Mesodermal cell (in vitro differentiated cells): ENCODE data around the gene COL18A1.
A peak's percentile ranks its signal among the peaks of the same experiment; 100 is the strongest.

ENCODE experiments used
- H3K27ac ChIP-seq: 2 replicates; pipeline ENCODE4 v1.7.0; 2013; ENCODE audit warnings: mild to moderate bottlenecking, low read depth, low read length, moderate library complexity; ENCODE audit not compliant: severe bottlenecking
- H3K36me3 ChIP-seq: 2 replicates; pipeline ENCODE4 v1.7.1; 2013; ENCODE audit warnings: mild to moderate bottlenecking, low read length, moderate library complexity; ENCODE audit not compliant: control insufficient read depth, insufficient read depth
- H3K4me1 ChIP-seq: one replicate; pipeline ENCODE4 v1.7.1; 2013; ENCODE audit warnings: mild to moderate bottlenecking, low read length; ENCODE audit not compliant: insufficient read depth, control insufficient read depth, poor library complexity, severe bottlenecking
- H3K4me3 ChIP-seq: 2 replicates; pipeline ENCODE4 v1.7.0; 2013; ENCODE audit warnings: low read length, control low read depth, mild to moderate bottlenecking; ENCODE audit not compliant: insufficient read depth, poor library complexity, severe bottlenecking; ENCODE audit errors: extremely low read depth
- H3K9me3 ChIP-seq: 2 replicates; pipeline ENCODE4 v1.7.1; 2013; ENCODE audit warnings: mild to moderate bottlenecking, low read length, moderate library complexity; ENCODE audit not compliant: control insufficient read depth
- WGBS, 2 experiments: methylation state at CpG; one replicate each; pipeline ENCODE4 v1.1.5; 2013; ENCODE audit warnings: missing lambda C conversion rate in 2 of 2; ENCODE audit not compliant: insufficient coverage in 2 of 2; 5-methylcytosine and 5-hydroxymethylcytosine counted together

COL18A1 gene

GRCh38 chr21:45423968-45424853, 19.2 kb downstream of the COL18A1 start:
- Histone ChIP-seq H3K27ac (no peak overlapping the region), H3K4me3 (no peak overlapping the region), H3K36me3 (peaks cover 34% of the 10 kb centered on the region), H3K9me3 (no peaks in the 10 kb centered on the region), H3K4me1 (peaks cover 39% of the 10 kb centered on the region)
- WGBS, 2 experiments, result 91 to 93% methylated on average over 30 to 31 of the region's 32 CpGs

- Histone ChIP-seq H3K4me3 (no peak overlapping the region), H3K9me3 (no peaks in the 10 kb centered on the region), H3K4me1 (peaks cover 45% of the 10 kb centered on the region), H3K36me3 (peaks cover 28% of the 10 kb centered on the region), H3K27ac (peak overlapping the region; percentile 45)
- WGBS, 2 experiments, result 94 to 95% methylated on average over 14 to 36 of the region's 37 CpGs
Observed at GRCh38 chr21:45424854-45425795, 20.2 kb downstream of the COL18A1 start.

- H3K4me3 ChIP-seq, result no peak overlapping the region
- H3K36me3 ChIP-seq, result peaks cover 19% of the 10 kb centered on the region
- peaks cover 57% of the 10 kb centered on the region for H3K4me1 ChIP-seq
- peak overlapping the region; percentile 92 for H3K27ac ChIP-seq
- 59 to 62% methylated on average over 30 to 44 of the region's 45 CpGs for WGBS, 2 experiments
- H3K9me3 ChIP-seq, result no peaks in the 10 kb centered on the region
Observed at GRCh38 chr21:45427331-45428271, 22.6 kb downstream of the COL18A1 start.

- H3K9me3 ChIP-seq, result no peaks in the 10 kb centered on the region
- H3K4me3 ChIP-seq, result no peak overlapping the region
- peaks cover 59% of the 10 kb centered on the region for H3K4me1 ChIP-seq
- WGBS, 2 experiments, result 96% methylated on average over 15 to 17 of the region's 18 CpGs
- peak overlapping the region; percentile 92 for H3K27ac ChIP-seq
- H3K36me3 ChIP-seq, result peaks cover 22% of the 10 kb centered on the region
Observed at GRCh38 chr21:45428534-45428933, 23.6 kb downstream of the COL18A1 start.

GRCh38 chr21:45429221-45430175, 24.5 kb downstream of the COL18A1 start:
- 90 to 92% methylated on average over 17 to 25 of the region's 32 CpGs for WGBS, 2 experiments
- Histone ChIP-seq H3K4me1 (peaks cover 63% of the 10 kb centered on the region), H3K27ac (peak overlapping the region; percentile 100), H3K36me3 (peaks cover 19% of the 10 kb centered on the region), H3K9me3 (no peaks in the 10 kb centered on the region), H3K4me3 (no peak overlapping the region)

GRCh38 chr21:45430521-45431501, 25.8 kb downstream of the COL18A1 start:
- H3K36me3 ChIP-seq, result peaks cover 19% of the 10 kb centered on the region
- no peaks in the 10 kb centered on the region for H3K9me3 ChIP-seq
- H3K4me1 ChIP-seq, result peaks cover 63% of the 10 kb centered on the region
- WGBS, 2 experiments, result 23 to 30% methylated on average over 29 to 36 of the region's 48 CpGs
- H3K27ac ChIP-seq, result peak overlapping the region; percentile 100
- peak overlapping the region; percentile 2 for H3K4me3 ChIP-seq

- H3K27ac ChIP-seq, result peak overlapping the region; percentile 41
- no peaks in the 10 kb centered on the region for H3K9me3 ChIP-seq
- 94 to 96% methylated on average over 14 of the region's 17 CpGs for WGBS, 2 experiments
- H3K4me3 ChIP-seq, result no peak overlapping the region
- H3K4me1 ChIP-seq, result peaks cover 54% of the 10 kb centered on the region
- H3K36me3 ChIP-seq, result peaks cover 25% of the 10 kb centered on the region
Observed at GRCh38 chr21:45431781-45432572, 27.0 kb downstream of the COL18A1 start.

GRCh38 chr21:45432575-45433255, 27.8 kb downstream of the COL18A1 start:
- no peak overlapping the region for H3K4me3 ChIP-seq
- no peaks in the 10 kb centered on the region for H3K9me3 ChIP-seq
- WGBS, 2 experiments, result 95 to 98% methylated on average over 11 to 14 of the region's 16 CpGs
- peaks cover 49% of the 10 kb centered on the region for H3K4me1 ChIP-seq
- H3K36me3 ChIP-seq, result peaks cover 30% of the 10 kb centered on the region
- H3K27ac ChIP-seq, result peak overlapping the region; percentile 37
